Measurements from ENCODE around the gene APCDD1. TPM values are rescaled to one million over a fixed set of nuclear protein-coding genes. Genes with fewer than 3 reads are reported as not detected.

Gene APCDD1
- total and polyA plus RNA-seq, 5 donors from 2014 or later = not detected

GRCh38 chr18:10465174-10465939 lies 10.9 kb downstream of the APCDD1 start:
- peaks cover 20% of the 10 kb centered on the region for H3K27me3 Mint-ChIP-seq
- Histone ChIP-seq H3K9me3 (ENCODE audit: control insufficient read depth in 2 of 2, low read length in 2 of 2) (no peaks in the 10 kb centered on the region), H3K4me3 (ENCODE audit: low read depth, low read length) (no peak overlapping the region), H3K36me3 (ENCODE audit: control insufficient read depth, insufficient read depth, low read length) (no peaks in the 10 kb centered on the region), H3K27me3 (ENCODE audit: control insufficient read depth, insufficient read depth, low read length) (no peaks in the 10 kb centered on the region), H3K4me1 (ENCODE audit: control insufficient read depth, insufficient read depth, low read length, poor library complexity, severe bottlenecking) (no peaks in the 10 kb centered on the region), H3K27ac (ENCODE audit: insufficient read depth, low read length, poor library complexity, severe bottlenecking) (no peak overlapping the region)
- DNase-seq (no peak), ATAC-seq (ENCODE audit: low read depth in 2 of 2) (no peak)
- no peaks in the 10 kb centered on the region for H3K36me3 Mint-ChIP-seq
- no peak overlapping the region for H3K27ac Mint-ChIP-seq
- no peaks in the 10 kb centered on the region for H3K4me1 Mint-ChIP-seq
- peaks cover 0 to 3% (median 0%) of the 10 kb centered on the region in 7 donors for H3K9me3 Mint-ChIP-seq
- no peak overlapping the region for H3K4me3 Mint-ChIP-seq

GRCh38 chr18:10470429-10470828 lies 16.0 kb downstream of the APCDD1 start:
- Histone ChIP-seq H3K27ac (ENCODE audit: insufficient read depth, low read length, poor library complexity, severe bottlenecking) (no peak overlapping the region), H3K4me3 (ENCODE audit: low read depth, low read length) (no peak overlapping the region), H3K9me3 (ENCODE audit: control insufficient read depth in 2 of 2, low read length in 2 of 2) (no peaks in the 10 kb centered on the region), H3K4me1 (ENCODE audit: control insufficient read depth, insufficient read depth, low read length, poor library complexity, severe bottlenecking) (no peaks in the 10 kb centered on the region), H3K27me3 (ENCODE audit: control insufficient read depth, insufficient read depth, low read length) (no peaks in the 10 kb centered on the region), H3K36me3 (ENCODE audit: control insufficient read depth, insufficient read depth, low read length) (no peaks in the 10 kb centered on the region)
- peaks cover 12% of the 10 kb centered on the region for H3K27me3 Mint-ChIP-seq
- H3K4me1 Mint-ChIP-seq = no peaks in the 10 kb centered on the region
- H3K9me3 Mint-ChIP-seq = peaks cover 0 to 3% (median 0%) of the 10 kb centered on the region in 7 donors
- H3K27ac Mint-ChIP-seq = no peak overlapping the region
- DNase-seq (no peak), ATAC-seq (ENCODE audit: low read depth in 2 of 2) (no peak)
- no peak overlapping the region for H3K4me3 Mint-ChIP-seq
- H3K36me3 Mint-ChIP-seq = no peaks in the 10 kb centered on the region

GRCh38 chr18:10471574-10471973 lies 17.1 kb downstream of the APCDD1 start:
- no peak for DNase-seq
- Mint-ChIP-seq H3K27ac (no peak overlapping the region), H3K36me3 (no peaks in the 10 kb centered on the region), H3K27me3 (peaks cover 12% of the 10 kb centered on the region), H3K4me3 (no peak overlapping the region), H3K9me3 (no peaks in the 10 kb centered on the region), H3K4me1 (no peaks in the 10 kb centered on the region)
- Histone ChIP-seq H3K4me3 (ENCODE audit: low read depth, low read length) (no peak overlapping the region), H3K9me3 (ENCODE audit: control insufficient read depth in 2 of 2, low read length in 2 of 2) (no peaks in the 10 kb centered on the region), H3K4me1 (ENCODE audit: control insufficient read depth, insufficient read depth, low read length, poor library complexity, severe bottlenecking) (no peaks in the 10 kb centered on the region), H3K27me3 (ENCODE audit: control insufficient read depth, insufficient read depth, low read length) (no peaks in the 10 kb centered on the region), H3K27ac (ENCODE audit: insufficient read depth, low read length, poor library complexity, severe bottlenecking) (no peak overlapping the region), H3K36me3 (ENCODE audit: control insufficient read depth, insufficient read depth, low read length) (no peaks in the 10 kb centered on the region)
- no peak for ATAC-seq (ENCODE audit: low read depth in 2 of 2)

- Mint-ChIP-seq H3K4me1 (no peaks in the 10 kb centered on the region), H3K9me3 (no peaks in the 10 kb centered on the region), H3K27me3 (peaks cover 12% of the 10 kb centered on the region), H3K4me3 (no peak overlapping the region), H3K27ac (no peak overlapping the region), H3K36me3 (no peaks in the 10 kb centered on the region)
- Histone ChIP-seq H3K36me3 (ENCODE audit: control insufficient read depth, insufficient read depth, low read length) (no peaks in the 10 kb centered on the region), H3K4me3 (ENCODE audit: low read depth, low read length) (no peak overlapping the region), H3K4me1 (ENCODE audit: control insufficient read depth, insufficient read depth, low read length, poor library complexity, severe bottlenecking) (no peaks in the 10 kb centered on the region), H3K27ac (ENCODE audit: insufficient read depth, low read length, poor library complexity, severe bottlenecking) (no peak overlapping the region), H3K9me3 (ENCODE audit: control insufficient read depth in 2 of 2, low read length in 2 of 2) (no peaks in the 10 kb centered on the region), H3K27me3 (ENCODE audit: control insufficient read depth, insufficient read depth, low read length) (no peaks in the 10 kb centered on the region)
- ATAC-seq (ENCODE audit: low read depth in 2 of 2) = no peak
- no peak for DNase-seq
Observed at GRCh38 chr18:10473132-10473531, 18.7 kb downstream of the APCDD1 start.

- Histone ChIP-seq H3K27ac (ENCODE audit: insufficient read depth, low read length, poor library complexity, severe bottlenecking) (no peak overlapping the region), H3K36me3 (ENCODE audit: control insufficient read depth, insufficient read depth, low read length) (no peaks in the 10 kb centered on the region), H3K27me3 (ENCODE audit: control insufficient read depth, insufficient read depth, low read length) (no peaks in the 10 kb centered on the region), H3K9me3 (ENCODE audit: control insufficient read depth in 2 of 2, low read length in 2 of 2) (no peaks in the 10 kb centered on the region), H3K4me3 (ENCODE audit: low read depth, low read length) (no peak overlapping the region), H3K4me1 (ENCODE audit: control insufficient read depth, insufficient read depth, low read length, poor library complexity, severe bottlenecking) (no peaks in the 10 kb centered on the region)
- no peak for DNase-seq
- H3K4me3 Mint-ChIP-seq = no peak overlapping the region
- H3K27me3 Mint-ChIP-seq = peaks cover 12% of the 10 kb centered on the region
- no peaks in the 10 kb centered on the region for H3K9me3 Mint-ChIP-seq
- no peak for ATAC-seq (ENCODE audit: low read depth in 2 of 2)
- no peak overlapping the region for H3K27ac Mint-ChIP-seq
- no peaks in the 10 kb centered on the region for H3K36me3 Mint-ChIP-seq
- no peaks in the 10 kb centered on the region for H3K4me1 Mint-ChIP-seq
Observed at GRCh38 chr18:10474309-10474708, 19.9 kb downstream of the APCDD1 start.

- H3K9me3 ChIP-seq (ENCODE audit: control insufficient read depth in 2 of 2, low read length in 2 of 2) = no peaks in the 10 kb centered on the region
- H3K27me3 Mint-ChIP-seq = peaks cover 6% of the 10 kb centered on the region
- no peaks in the 10 kb centered on the region for H3K36me3 ChIP-seq (ENCODE audit: control insufficient read depth, insufficient read depth, low read length)
- ATAC-seq (ENCODE audit: low read depth in 2 of 2) = no peak
- H3K4me3 ChIP-seq (ENCODE audit: low read depth, low read length) = no peak overlapping the region
- H3K4me1 ChIP-seq (ENCODE audit: control insufficient read depth, insufficient read depth, low read length, poor library complexity, severe bottlenecking) = no peaks in the 10 kb centered on the region
- no peaks in the 10 kb centered on the region for H3K27me3 ChIP-seq (ENCODE audit: control insufficient read depth, insufficient read depth, low read length)
- H3K9me3 Mint-ChIP-seq = no peaks in the 10 kb centered on the region
- H3K4me1 Mint-ChIP-seq = no peaks in the 10 kb centered on the region
- no peak for DNase-seq
- H3K36me3 Mint-ChIP-seq = no peaks in the 10 kb centered on the region
- H3K27ac ChIP-seq (ENCODE audit: insufficient read depth, low read length, poor library complexity, severe bottlenecking) = no peak overlapping the region
- no peak overlapping the region for H3K27ac Mint-ChIP-seq
- no peak overlapping the region for H3K4me3 Mint-ChIP-seq
Observed at GRCh38 chr18:10475276-10475653, 20.8 kb downstream of the APCDD1 start.

- no peaks in the 10 kb centered on the region for H3K27me3 ChIP-seq (ENCODE audit: control insufficient read depth, insufficient read depth, low read length)
- no peak overlapping the region for H3K27ac ChIP-seq (ENCODE audit: insufficient read depth, low read length, poor library complexity, severe bottlenecking)
- ATAC-seq (ENCODE audit: low read depth in 2 of 2) = no peak
- H3K9me3 ChIP-seq (ENCODE audit: control insufficient read depth in 2 of 2, low read length in 2 of 2) = no peaks in the 10 kb centered on the region
- H3K4me1 Mint-ChIP-seq = no peaks in the 10 kb centered on the region
- H3K9me3 Mint-ChIP-seq = no peaks in the 10 kb centered on the region
- no peak overlapping the region for H3K27ac Mint-ChIP-seq
- H3K36me3 ChIP-seq (ENCODE audit: control insufficient read depth, insufficient read depth, low read length) = no peaks in the 10 kb centered on the region
- no peak for DNase-seq
- H3K36me3 Mint-ChIP-seq = no peaks in the 10 kb centered on the region
- no peak overlapping the region for H3K4me3 ChIP-seq (ENCODE audit: low read depth, low read length)
- no peak overlapping the region for H3K4me3 Mint-ChIP-seq
- no peaks in the 10 kb centered on the region for H3K4me1 ChIP-seq (ENCODE audit: control insufficient read depth, insufficient read depth, low read length, poor library complexity, severe bottlenecking)
- peaks cover 6% of the 10 kb centered on the region for H3K27me3 Mint-ChIP-seq
Observed at GRCh38 chr18:10475654-10476291, 21.3 kb downstream of the APCDD1 start.

GRCh38 chr18:10476338-10476791 lies 21.9 kb downstream of the APCDD1 start:
- no peak for ATAC-seq (ENCODE audit: low read depth in 2 of 2)
- Histone ChIP-seq H3K4me3 (ENCODE audit: low read depth, low read length) (no peak overlapping the region), H3K9me3 (ENCODE audit: control insufficient read depth in 2 of 2, low read length in 2 of 2) (no peaks in the 10 kb centered on the region), H3K36me3 (ENCODE audit: control insufficient read depth, insufficient read depth, low read length) (no peaks in the 10 kb centered on the region), H3K27ac (ENCODE audit: insufficient read depth, low read length, poor library complexity, severe bottlenecking) (no peak overlapping the region), H3K27me3 (ENCODE audit: control insufficient read depth, insufficient read depth, low read length) (no peaks in the 10 kb centered on the region), H3K4me1 (ENCODE audit: control insufficient read depth, insufficient read depth, low read length, poor library complexity, severe bottlenecking) (no peaks in the 10 kb centered on the region)
- H3K4me3 Mint-ChIP-seq = no peak overlapping the region
- peaks cover 6% of the 10 kb centered on the region for H3K27me3 Mint-ChIP-seq
- no peak overlapping the region for H3K27ac Mint-ChIP-seq
- H3K36me3 Mint-ChIP-seq = no peaks in the 10 kb centered on the region
- no peaks in the 10 kb centered on the region for H3K9me3 Mint-ChIP-seq
- no peak for DNase-seq
- no peaks in the 10 kb centered on the region for H3K4me1 Mint-ChIP-seq
